Mesenchymal stem cell (in vitro differentiated cells and primary cell): ENCODE results near the gene DLX1.

Experiments used
- DNase-seq: peaks from one replicate; pipeline ENCODE4 v3.0.0-alpha.2; 2013
- H2AFZ ChIP-seq: one replicate; pipeline ENCODE4 v1.6.1; 2013; ENCODE audit warnings: low read depth, mild to moderate bottlenecking, control low read depth, inconsistent platforms, low read length, moderate library complexity
- H2AK5ac ChIP-seq: 2 replicates; pipeline ENCODE4 v1.6.1; 2013; ENCODE audit warnings: low read length, moderate library complexity, mild to moderate bottlenecking, inconsistent platforms; ENCODE audit not compliant: severe bottlenecking
- H2BK120ac ChIP-seq: one replicate; pipeline ENCODE4 v1.6.1; 2013; ENCODE audit warnings: low read depth, mild to moderate bottlenecking, inconsistent platforms, low read length, moderate library complexity
- H2BK12ac ChIP-seq, 2 experiments: one replicate each; pipeline ENCODE4 v1.6.1; 2013; ENCODE audit warnings: inconsistent platforms in 2 of 2, low read length in 2 of 2, mild to moderate bottlenecking in 2 of 2, moderate library complexity in 2 of 2, control low read depth in 1 of 2
- H2BK15ac ChIP-seq: one replicate; pipeline ENCODE4 v1.6.1; 2013; ENCODE audit warnings: mild to moderate bottlenecking, low read depth, inconsistent platforms; ENCODE audit not compliant: poor library complexity, severe bottlenecking
- H2BK5ac ChIP-seq: 2 replicates; pipeline ENCODE4 v1.6.1; 2013; ENCODE audit warnings: low read depth, mild to moderate bottlenecking, low read length, control low read depth, inconsistent platforms; ENCODE audit not compliant: poor library complexity, severe bottlenecking
- H3K14ac ChIP-seq, 2 experiments: one replicate each; pipeline ENCODE4 v1.6.1; 2013; ENCODE audit warnings: inconsistent platforms in 2 of 2, low read length in 2 of 2, control low read depth in 1 of 2, mild to moderate bottlenecking in 1 of 2, moderate library complexity in 1 of 2
- H3K18ac ChIP-seq, 2 experiments: one replicate each; pipeline ENCODE4 v1.6.1; 2013; ENCODE audit warnings: inconsistent platforms in 2 of 2, low read length in 2 of 2, control low read depth in 1 of 2, low read depth in 1 of 2, mild to moderate bottlenecking in 1 of 2
- H3K23ac ChIP-seq, 2 experiments: one replicate each; pipeline ENCODE4 v1.6.1; 2013; ENCODE audit warnings: inconsistent platforms in 2 of 2, low read length in 2 of 2, mild to moderate bottlenecking in 2 of 2, moderate library complexity in 2 of 2, control low read depth in 1 of 2
- H3K27ac ChIP-seq: 2 replicates; pipeline ENCODE4 v1.5.1; 2013; ENCODE audit warnings: mild to moderate bottlenecking, moderate library complexity, low read length, control low read depth, inconsistent platforms; ENCODE audit not compliant: poor library complexity, severe bottlenecking
- H3K27me3 ChIP-seq, 2 experiments: 2 replicates each; pipeline versions ENCODE4 v1.6.1 to v1.7.0; 2013; ENCODE audit warnings: low read length in 2 of 2, mild to moderate bottlenecking in 2 of 2, moderate library complexity in 2 of 2, control low read depth in 1 of 2, inconsistent platforms in 1 of 2; ENCODE audit not compliant: control insufficient read depth in 1 of 2, insufficient read depth in 1 of 2
- H3K36me3 ChIP-seq, 2 experiments: 2 replicates each; pipeline versions ENCODE4 v1.6.1 to v1.7.0; 2013; ENCODE audit warnings: low read length in 2 of 2, control low read depth in 1 of 2, inconsistent platforms in 1 of 2, low read depth in 1 of 2, mild to moderate bottlenecking in 1 of 2; ENCODE audit not compliant: insufficient read depth in 2 of 2, control insufficient read depth in 1 of 2
- H3K4ac ChIP-seq, 2 experiments: one replicate each; pipeline ENCODE4 v1.6.1; 2013; ENCODE audit warnings: inconsistent platforms in 2 of 2, low read length in 2 of 2, mild to moderate bottlenecking in 2 of 2, moderate library complexity in 2 of 2, control low read depth in 1 of 2, low read depth in 1 of 2
- H3K4me1 ChIP-seq: 2 replicates; pipeline ENCODE4 v1.6.1; 2013; ENCODE audit warnings: low read depth, low read length, control low read depth; ENCODE audit not compliant: control insufficient read depth, insufficient read depth
- H3K4me2 ChIP-seq: 2 replicates; pipeline ENCODE4 v1.6.1; 2013; ENCODE audit warnings: low read length, mild to moderate bottlenecking, inconsistent platforms; ENCODE audit not compliant: poor library complexity, severe bottlenecking
- H3K4me3 ChIP-seq, 2 experiments: 2 replicates each; pipeline versions ENCODE4 v1.5.1 to v1.7.0; 2013; ENCODE audit warnings: low read length in 2 of 2, mild to moderate bottlenecking in 2 of 2, control low read depth in 1 of 2, low read depth in 1 of 2; ENCODE audit not compliant: insufficient read depth in 1 of 2
- H3K79me1 ChIP-seq: replicated peaks from 2 replicates; pipeline ENCODE4 v1.6.1; 2013; ENCODE audit warnings: mild to moderate bottlenecking, control low read depth, low read length, inconsistent platforms; ENCODE audit not compliant: poor library complexity, severe bottlenecking
- H3K9ac ChIP-seq: 2 replicates; pipeline ENCODE4 v1.7.0; 2013; ENCODE audit warnings: mild to moderate bottlenecking, low read length, moderate library complexity
- H3K9me3 ChIP-seq: 2 replicates; pipeline ENCODE4 v1.7.0; 2013; ENCODE audit warnings: mild to moderate bottlenecking, low read length; ENCODE audit not compliant: control insufficient read depth
- H4K8ac ChIP-seq: one replicate; pipeline ENCODE4 v1.6.1; 2013; ENCODE audit warnings: inconsistent platforms, mild to moderate bottlenecking, low read length, moderate library complexity
- H4K91ac ChIP-seq: one replicate; pipeline ENCODE4 v1.6.1; 2013; ENCODE audit warnings: mild to moderate bottlenecking, low read length, inconsistent platforms
- WGBS: methylation state at CpG from one replicate; pipeline ENCODE4 v1.1.7; 2013; ENCODE audit warnings: mixed read lengths; 5-methylcytosine and 5-hydroxymethylcytosine counted together

DLX1 gene

DNA sequence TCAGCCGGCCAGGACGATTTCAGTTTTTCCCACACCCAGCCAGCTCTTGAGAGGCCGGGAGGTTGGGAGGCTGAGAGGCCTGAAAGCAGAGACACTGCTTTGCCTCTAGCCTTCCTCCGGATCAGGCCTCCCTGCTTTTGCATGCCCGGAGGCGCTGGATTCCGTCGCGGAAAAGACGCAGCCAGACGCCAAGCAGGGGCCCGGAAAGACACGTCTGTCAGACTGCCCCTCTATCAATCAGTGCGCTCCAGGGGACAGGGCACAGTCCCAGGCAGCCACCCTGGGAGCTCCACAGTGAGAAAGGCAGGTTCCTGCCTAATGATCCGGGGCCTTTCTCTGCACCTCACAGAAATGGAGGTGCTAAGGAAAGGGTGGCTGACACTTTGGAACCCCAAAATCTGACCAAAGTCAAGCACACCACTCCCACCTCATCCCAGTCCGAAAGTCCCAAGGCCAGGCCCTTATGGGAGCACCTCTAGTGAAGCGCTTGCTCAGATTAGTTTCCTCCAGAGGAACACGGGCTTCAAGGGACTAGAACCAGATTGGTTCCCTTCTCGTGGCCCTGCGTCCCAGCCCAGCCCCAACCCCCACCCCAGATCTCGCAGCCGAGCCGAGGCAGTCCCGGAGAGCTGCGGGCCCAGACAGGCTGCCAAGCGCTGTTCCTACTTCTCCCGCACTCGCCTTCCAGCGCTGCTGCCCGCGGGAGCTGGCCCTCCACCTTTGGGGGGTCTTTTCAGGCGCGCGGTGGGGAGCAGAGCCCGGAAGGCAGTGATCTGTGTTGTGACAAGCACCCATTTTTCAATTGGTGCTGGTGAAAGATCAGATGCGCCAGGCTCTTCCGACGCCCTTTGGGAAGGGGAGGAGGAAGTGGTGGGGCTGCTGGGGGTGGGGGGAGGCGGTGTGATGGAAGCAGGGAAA is 5.0 kb downstream of the DLX1 start:
- Histone ChIP-seq H2BK15ac (no peak overlapping the region), H3K9ac (no peak overlapping the region), H3K23ac (peak overlapping the region in 1 of 2 experiments; percentile 63), H3K4me2 (no peak overlapping the region), H3K14ac (no peak overlapping the region), H3K4me3 (no peak overlapping the region), H2AFZ (no peak overlapping the region), H3K9me3 (peaks cover 2% of the 10 kb centered on the region), H3K27ac (no peak overlapping the region), H3K79me1 (no peaks in the 10 kb centered on the region), H2BK5ac (no peak overlapping the region), H3K27me3 (peaks cover 95 to 99% of the 10 kb centered on the region in 2 experiments), H3K18ac (no peak overlapping the region), H4K91ac (no peak overlapping the region), H3K4ac (no peak overlapping the region), H2AK5ac (no peak overlapping the region), H3K36me3 (no peaks in the 10 kb centered on the region), H2BK120ac (no peak overlapping the region), H4K8ac (no peak overlapping the region), H3K4me1 (peaks cover 32% of the 10 kb centered on the region), H2BK12ac (no peak overlapping the region)
- no peak for DNase-seq
- 3% methylated on average over 39 of the region's 39 CpGs for whole genome bisulfite sequencing

DNA sequence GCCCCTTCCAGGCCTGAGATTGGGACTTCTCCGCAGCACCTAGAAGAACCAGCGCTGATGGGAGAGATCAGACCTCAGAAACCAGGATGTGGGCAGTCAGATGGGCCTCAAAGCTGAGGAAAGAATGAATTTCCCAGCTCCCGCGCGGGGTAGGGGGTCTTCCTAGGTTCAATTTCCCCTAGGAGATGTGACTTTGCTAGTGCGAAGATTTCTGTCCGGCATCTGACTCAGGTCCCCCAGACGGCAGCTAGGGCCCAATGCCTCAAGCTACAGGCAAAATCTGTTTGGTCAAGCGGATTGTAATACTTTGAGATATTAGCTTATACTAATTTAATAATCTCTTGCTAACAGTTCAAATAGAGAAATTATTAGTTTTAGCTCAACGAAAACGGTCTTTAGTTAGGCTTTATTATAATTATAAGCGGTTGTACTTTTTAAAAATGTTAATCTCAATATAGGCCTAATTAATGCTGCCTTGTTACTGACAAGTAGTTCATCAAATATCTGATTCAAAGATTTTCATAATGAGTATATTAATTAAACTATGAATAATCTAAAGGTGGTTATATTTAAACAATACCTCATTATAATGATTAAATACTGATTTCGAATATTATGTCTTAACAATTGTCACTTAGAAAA is 5.8 kb downstream of the DLX1 start:
- Histone ChIP-seq H3K27me3 (peaks cover 94 to 99% of the 10 kb centered on the region in 2 experiments), H3K14ac (no peak overlapping the region), H3K23ac (no peak overlapping the region), H4K8ac (no peak overlapping the region), H3K4ac (no peak overlapping the region), H2BK5ac (no peak overlapping the region), H2BK120ac (no peak overlapping the region), H3K18ac (no peak overlapping the region), H3K9ac (no peak overlapping the region), H2AFZ (no peak overlapping the region), H3K4me3 (no peak overlapping the region), H3K27ac (no peak overlapping the region), H2BK15ac (no peak overlapping the region), H3K36me3 (no peaks in the 10 kb centered on the region), H2AK5ac (no peak overlapping the region), H4K91ac (no peak overlapping the region), H3K9me3 (peaks cover 2% of the 10 kb centered on the region), H3K79me1 (no peaks in the 10 kb centered on the region), H2BK12ac (no peak overlapping the region), H3K4me2 (no peak overlapping the region), H3K4me1 (peaks cover 35% of the 10 kb centered on the region)
- 2% methylated on average over 5 of the region's 13 CpGs for WGBS
- no peak for DNase-seq

DNA sequence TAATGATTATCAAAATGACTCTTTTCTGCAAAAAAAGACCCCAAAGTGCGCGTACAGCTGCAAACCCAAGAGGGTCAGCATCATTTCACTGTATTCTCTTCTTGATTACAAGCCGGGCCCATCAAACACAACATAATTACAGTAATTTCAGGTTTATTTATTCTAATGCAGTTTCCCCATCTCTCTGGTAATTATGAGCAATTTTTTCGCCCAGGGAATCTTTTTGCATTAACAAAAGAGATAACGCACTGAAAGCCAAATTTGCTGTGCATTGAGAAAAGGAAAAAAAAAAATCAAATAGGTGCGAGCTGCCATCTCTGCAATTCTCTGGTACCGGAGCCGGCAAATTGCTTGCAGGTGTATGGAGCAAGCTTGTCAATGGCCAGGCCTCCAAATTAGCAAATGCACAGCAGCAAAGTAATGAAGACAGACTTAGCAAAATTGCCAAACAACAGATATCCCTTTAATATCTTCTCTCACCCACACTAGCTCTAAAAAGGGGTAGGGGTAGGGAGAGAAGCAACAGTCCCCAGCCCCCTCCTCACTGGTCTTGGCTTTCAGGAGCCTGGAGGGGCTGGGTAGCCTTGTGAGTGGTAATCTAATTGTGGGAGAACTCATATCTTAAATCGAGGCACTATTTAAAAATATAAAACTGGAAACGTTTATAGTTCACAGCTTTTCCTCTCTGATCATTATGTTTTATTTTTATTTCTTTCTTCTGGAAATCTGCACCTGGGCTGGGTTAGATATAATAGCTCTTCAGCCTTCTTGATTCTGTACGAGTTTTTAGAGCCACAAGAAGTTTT is 6.7 kb downstream of the DLX1 start:
- no peak overlapping the region for H3K27ac ChIP-seq
- no peak overlapping the region for H2BK15ac ChIP-seq
- H2AK5ac ChIP-seq: no peak overlapping the region
- no peak overlapping the region for H3K4ac ChIP-seq
- H3K9ac ChIP-seq: no peak overlapping the region
- no peak overlapping the region for H2BK5ac ChIP-seq
- no peak overlapping the region for H4K8ac ChIP-seq
- H3K79me1 ChIP-seq: no peaks in the 10 kb centered on the region
- H2BK12ac ChIP-seq: no peak overlapping the region
- no peak for DNase-seq
- no peak overlapping the region for H3K23ac ChIP-seq
- H2AFZ ChIP-seq: no peak overlapping the region
- H3K4me3 ChIP-seq: no peak overlapping the region
- H4K91ac ChIP-seq: no peak overlapping the region
- WGBS: 16% methylated on average over 8 of the region's 11 CpGs
- H3K9me3 ChIP-seq: peaks cover 2% of the 10 kb centered on the region
- H3K4me2 ChIP-seq: no peak overlapping the region
- no peak overlapping the region for H3K18ac ChIP-seq
- peaks cover 93 to 99% of the 10 kb centered on the region in 2 experiments for H3K27me3 ChIP-seq
- H3K4me1 ChIP-seq: peaks cover 36% of the 10 kb centered on the region
- no peak overlapping the region for H3K14ac ChIP-seq
- no peaks in the 10 kb centered on the region for H3K36me3 ChIP-seq
- no peak overlapping the region for H2BK120ac ChIP-seq
